Measurements from ENCODE around the gene IL1R1.

Gene IL1R1

GRCh38 chr2:102209474-102209873 is 66.9 kb downstream of the IL1R1 start:
- no peak for DNase-seq

GRCh38 chr2:102217032-102217431 is 74.5 kb downstream of the IL1R1 start:
- no peak for DNase-seq

GRCh38 chr2:102224824-102225739 is 82.5 kb downstream of the IL1R1 start:
- DNase-seq: no peak

GRCh38 chr2:102226171-102226570 is 83.6 kb downstream of the IL1R1 start:
- DNase-seq: no peak

GRCh38 chr2:102226612-102227391 is 84.3 kb downstream of the IL1R1 start:
- DNase-seq: no peak

GRCh38 chr2:102229141-102229769 is 86.7 kb downstream of the IL1R1 start:
- DNase-seq: no peak
